ENCODE measurements around the gene PDXDC1. TPM values are rescaled to one million over a fixed set of nuclear protein-coding genes. Genes with fewer than 3 reads are reported as not detected.

Gene PDXDC1
- total and polyA plus RNA-seq, 2 donors (not counting 1 experiment from before 2014, with no cell fraction given), result 48.1 to 103 TPM

DNA sequence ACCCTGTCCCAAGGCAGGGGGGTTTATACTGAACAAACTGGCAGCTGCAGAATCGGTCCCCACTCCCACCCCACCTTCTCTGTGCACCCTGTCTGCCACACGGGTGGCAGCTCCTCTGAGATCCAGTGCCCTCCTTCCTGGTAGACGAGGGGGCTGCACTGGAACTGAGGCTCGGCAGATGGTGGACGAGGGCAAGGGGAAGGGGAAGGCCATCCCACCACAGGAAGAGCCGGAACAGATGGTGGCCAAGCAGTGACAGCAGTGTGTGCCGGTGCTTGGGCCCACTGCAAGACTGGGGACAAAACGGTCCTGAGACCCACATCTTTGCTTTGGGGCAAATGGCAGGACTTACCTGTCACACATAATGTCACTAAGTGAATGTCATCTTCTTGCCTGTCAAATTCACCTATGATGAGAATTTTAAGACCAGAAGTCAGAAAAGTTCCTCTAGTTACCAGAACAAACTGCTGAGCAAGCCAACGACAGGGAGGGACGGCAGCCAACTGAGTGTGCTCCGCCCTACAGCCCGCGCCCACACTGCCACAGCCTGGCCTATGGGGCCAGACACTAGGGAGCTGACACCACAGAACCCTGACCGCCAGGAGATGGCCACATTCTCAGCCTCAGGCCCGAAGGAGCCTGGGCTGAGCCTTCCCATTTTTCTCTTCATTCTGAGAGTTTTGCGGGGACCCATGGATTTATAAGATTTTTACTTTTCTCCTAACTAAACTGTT is 66.6 kb downstream of the PDXDC1 start:
- Histone ChIP-seq H3K9me3 (ENCODE audit: control extremely low read depth in 1 of 3, control insufficient read depth in 2 of 3, insufficient read depth in 1 of 3, low read length in 2 of 3) (no peaks in the 10 kb centered on the region), H3K4me1 (ENCODE audit: control insufficient read depth in 2 of 2, insufficient read depth in 2 of 2, low read length in 2 of 2) (no peaks in the 10 kb centered on the region)
- CTCF ChIA-PET, result no interaction called here

More for the DNA sequence above, 66.6 kb downstream of the PDXDC1 start:
- ATAC-seq (ENCODE audit: low read depth) (no peak), DNase-seq (no peak)
- Mint-ChIP-seq H3K27ac (peak overlapping the region; percentile 11), H3K4me1 (no peaks in the 10 kb centered on the region), H3K9me3 (ENCODE audit: insufficient read depth) (no peaks in the 10 kb centered on the region), H3K4me3 (no peak overlapping the region), H3K27me3 (no peaks in the 10 kb centered on the region)
- H3K4me3 ChIP-seq (ENCODE audit: control extremely low read depth in 1 of 5, extremely low read depth in 1 of 5, insufficient read depth in 1 of 5, low read depth in 2 of 5, low read length in 4 of 5), result no peak overlapping the region
- H3K9ac ChIP-seq (ENCODE audit: low read length), result no peak overlapping the region
- H4K20me1 ChIP-seq (ENCODE audit: control insufficient read depth, insufficient read depth, low read length, poor library complexity, severe bottlenecking), result no peaks in the 10 kb centered on the region
- peaks cover 9 to 57% of the 10 kb centered on the region in 2 experiments for H3K36me3 ChIP-seq (replicated peaks in 1 of 2; ENCODE audit: control extremely low read depth in 1 of 2, control insufficient read depth in 1 of 2, extremely low read depth in 1 of 2, insufficient read depth in 2 of 2, low read length in 1 of 2)
- no peaks in the 10 kb centered on the region for H3K27me3 ChIP-seq (replicated peaks in 1 of 4; ENCODE audit: control extremely low read depth in 1 of 4, control insufficient read depth in 3 of 4, insufficient read depth in 4 of 4, low read length in 3 of 4)
- no peak for TF ChIP-seq EZH2 (IDR thresholded peaks at IDR 0.05; ENCODE audit: borderline replicate concordance, insufficient read depth, low read depth, low read length, poor library complexity, severe bottlenecking)
- no peak for TF ChIP-seq CTCF (IDR thresholded peaks at IDR 0.05)
- 78% methylated on average over 8 of the region's 16 CpGs for WGBS (ENCODE audit: insufficient coverage)
- POLR2A ChIA-PET, result no interaction called here
- no peak overlapping the region for H3K4me2 ChIP-seq (replicated peaks; ENCODE audit: low read depth, low read length, poor library complexity, severe bottlenecking)
- no peak overlapping the region for H2AFZ ChIP-seq (ENCODE audit: insufficient read depth, low read depth, low read length, poor library complexity, severe bottlenecking)
- intact Hi-C loops (cut with micrococcal nuclease), result no loop called here
- H3K27ac ChIP-seq (ENCODE audit: low read length in 2 of 2), result no peak overlapping the region
- H3K79me2 ChIP-seq (ENCODE audit: control insufficient read depth, insufficient read depth, low read length), result peaks cover 3% of the 10 kb centered on the region

All from B cell (primary cell).